ENCODE results near the gene CROCC2. TPM values are rescaled to one million over a fixed set of nuclear protein-coding genes. Genes with fewer than 3 reads are reported as not detected.
"Not testable (repeated sequence)": the region's sequence is repeated elsewhere in the genome, so short reads cannot be mapped to it uniquely, and the experiment has no call there.

The CROCC2 gene
- total RNA-seq, 1 experiment from 2014 or later = not detected

- no peak for DNase-seq (ENCODE audit: low read depth, low spot score)
- in situ Hi-C loops (cut with HindIII; ENCODE audit: low pct_unique_long_range_greater_than_20kb, low sequenced_read_pairs) = no loop called here
Measured at GRCh38 chr2:240965296-240965904, 59.3 kb downstream of the CROCC2 start.

GRCh38 chr2:240965905-240966456, 59.8 kb downstream of the CROCC2 start:
- no peak for DNase-seq (ENCODE audit: low read depth, low spot score)

GRCh38 chr2:240966457-240966905, 60.3 kb downstream of the CROCC2 start:
- in situ Hi-C loops (cut with HindIII; ENCODE audit: low pct_unique_long_range_greater_than_20kb, low sequenced_read_pairs) = no loop called here
- DNase-seq (ENCODE audit: low read depth, low spot score) = no peak

More at GRCh38 chr2:240965905-240966456, 59.8 kb downstream of the CROCC2 start:
- in situ Hi-C loops (cut with HindIII; ENCODE audit: low pct_unique_long_range_greater_than_20kb, low sequenced_read_pairs) = no loop called here

GRCh38 chr2:240966906-240967680, 61.0 kb downstream of the CROCC2 start:
- in situ Hi-C loops (cut with HindIII; ENCODE audit: low pct_unique_long_range_greater_than_20kb, low sequenced_read_pairs) = no loop called here
- DNase-seq (ENCODE audit: low read depth, low spot score) = no peak

GRCh38 chr2:240967681-240968621, 61.8 kb downstream of the CROCC2 start:
- in situ Hi-C loops (cut with HindIII; ENCODE audit: low pct_unique_long_range_greater_than_20kb, low sequenced_read_pairs) = no loop called here
- no peak for DNase-seq (ENCODE audit: low read depth, low spot score)

GRCh38 chr2:240968731-240969624, 62.8 kb downstream of the CROCC2 start:
- in situ Hi-C loops (cut with HindIII; ENCODE audit: low pct_unique_long_range_greater_than_20kb, low sequenced_read_pairs) = no loop called here
- DNase-seq (ENCODE audit: low read depth, low spot score) = no peak

GRCh38 chr2:240970104-240970503, 64.0 kb downstream of the CROCC2 start:
- in situ Hi-C loops (cut with HindIII; ENCODE audit: low pct_unique_long_range_greater_than_20kb, low sequenced_read_pairs) = no loop called here

GRCh38 chr2:240970816-240971215, 64.7 kb downstream of the CROCC2 start:
- in situ Hi-C loops (cut with HindIII; ENCODE audit: low pct_unique_long_range_greater_than_20kb, low sequenced_read_pairs) = no loop called here
- no peak for DNase-seq (ENCODE audit: low read depth, low spot score)

More at GRCh38 chr2:240970104-240970503, 64.0 kb downstream of the CROCC2 start:
- DNase-seq (ENCODE audit: low read depth, low spot score) = no peak

- in situ Hi-C loops (cut with HindIII; ENCODE audit: low pct_unique_long_range_greater_than_20kb, low sequenced_read_pairs) = no loop called here
- DNase-seq (ENCODE audit: low read depth, low spot score) = no peak
Measured at GRCh38 chr2:240972201-240972600, 66.1 kb downstream of the CROCC2 start.

- in situ Hi-C loops (cut with HindIII; ENCODE audit: low pct_unique_long_range_greater_than_20kb, low sequenced_read_pairs) = no loop called here
- DNase-seq (ENCODE audit: low read depth, low spot score) = no peak
Measured at GRCh38 chr2:240972636-240973521, 66.7 kb downstream of the CROCC2 start.

- in situ Hi-C loops (cut with HindIII; ENCODE audit: low pct_unique_long_range_greater_than_20kb, low sequenced_read_pairs) = no loop called here
- no peak for DNase-seq (ENCODE audit: low read depth, low spot score)
Measured at GRCh38 chr2:240974771-240975572, 68.8 kb downstream of the CROCC2 start.

GRCh38 chr2:240975903-240976302, 69.8 kb downstream of the CROCC2 start:
- in situ Hi-C loops (cut with HindIII; ENCODE audit: low pct_unique_long_range_greater_than_20kb, low sequenced_read_pairs); DNase-seq (ENCODE audit: low read depth, low spot score): not testable (repeated sequence)

GRCh38 chr2:240981280-240981679, 75.1 kb downstream of the CROCC2 start:
- no peak for DNase-seq (ENCODE audit: low read depth, low spot score)
- in situ Hi-C loops (cut with HindIII; ENCODE audit: low pct_unique_long_range_greater_than_20kb, low sequenced_read_pairs) = no loop called here

GRCh38 chr2:240981871-240982800, 76.0 kb downstream of the CROCC2 start:
- in situ Hi-C loops (cut with HindIII; ENCODE audit: low pct_unique_long_range_greater_than_20kb, low sequenced_read_pairs) = no loop called here
- no peak for DNase-seq (ENCODE audit: low read depth, low spot score)

Measured in SK-MEL-5 (cell line).